WI38 (cell line): ENCODE measurements around the gene AMMECR1L.

ENCODE experiments used
- H3K4me3 ChIP-seq: 2 replicates; pipeline ENCODE4 v1.5.1; 2011; ENCODE audit warnings: low read depth, mild to moderate bottlenecking, control low read depth, low read length
- CTCF ChIP-seq: IDR thresholded peaks from 2 replicates; pipeline ENCODE4 v1.5.1; 2012; ENCODE audit warnings: low read depth, mild to moderate bottlenecking, control low read depth, low read length

The AMMECR1L gene

GRCh38 chr2:127885780-127886592, at the start of gene AMMECR1L:
AMMECR1L (minus strand) TSS chr2:127885956; CDS start chr2:127874234, 11,722 bp downstream.
- peak within 1 kb of the TSS; percentile 65 for H3K4me3 ChIP-seq

DNA sequence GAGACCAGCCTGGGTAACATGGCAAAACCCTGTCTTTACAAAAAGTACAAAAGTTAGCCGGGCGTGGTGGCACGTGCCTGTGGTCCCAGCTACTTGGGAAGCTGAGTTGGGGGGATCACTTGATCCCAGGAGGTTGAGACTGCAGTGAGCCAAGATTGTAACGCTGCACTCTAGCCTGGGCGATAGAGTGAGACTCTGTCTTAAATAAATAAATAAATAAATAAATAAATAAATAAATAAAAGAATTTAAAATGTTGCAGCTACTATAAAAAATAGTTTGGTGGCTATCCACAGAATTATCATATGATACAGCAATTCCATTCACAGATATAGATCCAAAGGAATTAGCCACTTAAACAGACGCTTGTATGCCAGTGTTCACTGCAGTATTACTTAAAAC, 49.6 kb upstream of the AMMECR1L start:
- H3K4me3 ChIP-seq: no peak overlapping the region
- no peak for TF ChIP-seq CTCF

GRCh38 chr2:127932199-127932876, 46.6 kb upstream of the AMMECR1L start:
- no peak for TF ChIP-seq CTCF
- no peak overlapping the region for H3K4me3 ChIP-seq

DNA sequence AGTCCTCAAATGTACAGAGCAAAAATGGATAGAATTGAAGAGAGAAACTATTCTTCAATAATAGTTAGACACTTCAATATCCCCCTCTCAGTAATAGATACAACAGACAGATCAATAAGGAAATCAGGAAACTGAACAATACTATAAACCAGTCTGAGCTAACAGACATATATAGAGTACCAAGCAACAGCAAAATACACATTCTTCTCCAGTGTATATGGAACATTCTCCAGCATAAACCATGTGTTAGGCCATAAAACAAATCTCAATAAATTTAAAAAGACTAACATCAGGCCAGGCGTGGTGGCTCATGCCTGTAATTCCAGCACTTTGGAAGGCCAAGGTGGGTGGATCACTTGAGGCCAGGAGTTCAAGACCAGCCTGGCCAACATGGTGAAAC, 43.7 kb upstream of the AMMECR1L start:
- no peak overlapping the region for H3K4me3 ChIP-seq
- no peak for TF ChIP-seq CTCF

GRCh38 chr2:127927384-127927783, 41.6 kb upstream of the AMMECR1L start:
- no peak for TF ChIP-seq CTCF
- H3K4me3 ChIP-seq: no peak overlapping the region

DNA sequence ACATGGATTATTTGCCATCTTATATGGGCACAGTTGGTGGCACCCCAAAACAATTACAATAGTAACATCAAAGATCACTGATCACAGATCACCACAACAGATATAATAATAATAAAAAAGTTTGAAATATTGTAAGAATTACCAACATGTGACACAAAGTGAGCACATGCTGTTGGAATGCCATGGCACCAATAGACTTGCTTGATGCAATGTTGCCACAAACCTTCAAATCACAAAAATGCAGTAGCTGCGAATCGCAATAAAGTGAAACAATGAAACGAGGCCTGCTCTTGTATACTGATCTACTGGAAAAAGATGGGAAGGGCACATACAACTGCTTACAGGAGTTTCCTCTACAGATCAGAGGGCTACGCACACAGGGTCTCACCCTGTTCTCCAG, 32.2 kb upstream of the AMMECR1L start:
- TF ChIP-seq CTCF: no peak

GRCh38 chr2:127913808-127914457, 28.2 kb upstream of the AMMECR1L start:
- no peak overlapping the region for H3K4me3 ChIP-seq
- no peak for TF ChIP-seq CTCF

More for the DNA sequence above, 32.2 kb upstream of the AMMECR1L start:
- H3K4me3 ChIP-seq: no peak overlapping the region
